ENCODE results near the gene IFIT1. TPM values are rescaled to one million over a fixed set of nuclear protein-coding genes. Genes with fewer than 3 reads are reported as not detected.
A peak's percentile ranks its signal among the peaks of the same experiment; 100 is the strongest.

IFIT1 gene
- total and polyA plus RNA-seq, 2 donors (not counting 3 experiments of a cell fraction or from before 2014, with no cell fraction given) = 0.51 to 0.75 TPM

DNA sequence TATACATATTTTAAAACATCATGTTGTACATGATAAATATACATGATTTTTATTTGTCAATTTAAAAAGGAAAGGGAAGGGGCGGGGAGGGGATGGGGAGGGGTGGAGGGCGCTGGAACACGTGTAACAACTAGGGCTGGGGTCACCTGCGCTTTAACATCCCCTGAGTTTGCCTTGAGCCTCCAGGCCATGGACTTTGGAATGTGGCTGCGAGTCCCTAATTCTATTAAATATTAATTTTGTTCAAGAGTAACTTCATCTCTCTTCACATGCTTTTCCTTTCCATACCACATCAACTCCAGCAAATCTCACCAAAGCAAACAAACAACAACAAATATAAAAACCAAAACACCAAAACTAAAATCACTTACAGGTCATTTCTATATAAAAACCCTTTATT is 32.6 kb downstream of the IFIT1 start:
- CTCF ChIA-PET = interaction anchor here (2.8 to 5.8 kb wide), 2 partner anchors 138 to 140 kb away, joined by 16 to 41 read pairs; no protein-coding TSS in a partner anchor
- Histone ChIP-seq H3K27me3 (ENCODE audit: control insufficient read depth in 2 of 2, insufficient read depth in 2 of 2, low read length in 2 of 2) (no peaks in the 10 kb centered on the region), H4K20me1 (replicated peaks; ENCODE audit: control insufficient read depth, extremely low read depth, insufficient read depth, low read length) (no peaks in the 10 kb centered on the region), H3K79me2 (ENCODE audit: control insufficient read depth, insufficient read depth, low read length) (no peaks in the 10 kb centered on the region), H3K9ac (replicated peaks; ENCODE audit: extremely low read depth, insufficient read depth, low read length) (no peak overlapping the region), H3K9me1 (replicated peaks; ENCODE audit: control insufficient read depth, extremely low read depth, insufficient read depth, low read length) (no peaks in the 10 kb centered on the region), H3K36me3 (ENCODE audit: control insufficient read depth in 2 of 2, extremely low read depth in 1 of 2, insufficient read depth in 2 of 2, low read length in 2 of 2) (no peaks in the 10 kb centered on the region), H3K4me3 (replicated peaks in 1 of 3; ENCODE audit: insufficient read depth in 1 of 3, low read depth in 1 of 3, low read length in 3 of 3) (no peak overlapping the region), H3K27ac (ENCODE audit: insufficient read depth, low read depth, low read length) (no peak overlapping the region), H2AFZ (ENCODE audit: low read depth, low read length) (no peak overlapping the region), H3K9me3 (replicated peaks; ENCODE audit: control insufficient read depth, insufficient read depth, low read length) (no peaks in the 10 kb centered on the region), H3K4me2 (ENCODE audit: insufficient read depth, low read length) (no peak overlapping the region), H3K4me1 (ENCODE audit: control insufficient read depth, extremely low read depth, insufficient read depth, low read length) (no peaks in the 10 kb centered on the region)
- POLR2A ChIA-PET = no interaction called here
- TF ChIP-seq JUN (IDR thresholded peaks at IDR 0.05; ENCODE audit: borderline replicate concordance, insufficient read depth, insufficient read length, low read depth) (no peak), POLR2A (IDR thresholded peaks at IDR 0.05; ENCODE audit: low read depth, low read length) (no peak), EZH2 (IDR thresholded peaks at IDR 0.05; ENCODE audit: borderline replicate concordance, low read depth, low read length, severe bottlenecking) (no peak), MYC (IDR thresholded peaks at IDR 0.05; ENCODE audit: low read depth, low read length) (no peak)
- FAIRE-seq = no peak
- intact Hi-C loops (cut with micrococcal nuclease) (no loop called here), dilution Hi-C loops (cut with MboI; ENCODE audit: extremely low pct_ligation_motif_present, low sequenced_read_pairs) (no loop called here)
- no TSS peak for BruUV-seq (replicated peaks)
- no peak for DNase-seq (ENCODE audit: low read depth, low spot score)

DNA sequence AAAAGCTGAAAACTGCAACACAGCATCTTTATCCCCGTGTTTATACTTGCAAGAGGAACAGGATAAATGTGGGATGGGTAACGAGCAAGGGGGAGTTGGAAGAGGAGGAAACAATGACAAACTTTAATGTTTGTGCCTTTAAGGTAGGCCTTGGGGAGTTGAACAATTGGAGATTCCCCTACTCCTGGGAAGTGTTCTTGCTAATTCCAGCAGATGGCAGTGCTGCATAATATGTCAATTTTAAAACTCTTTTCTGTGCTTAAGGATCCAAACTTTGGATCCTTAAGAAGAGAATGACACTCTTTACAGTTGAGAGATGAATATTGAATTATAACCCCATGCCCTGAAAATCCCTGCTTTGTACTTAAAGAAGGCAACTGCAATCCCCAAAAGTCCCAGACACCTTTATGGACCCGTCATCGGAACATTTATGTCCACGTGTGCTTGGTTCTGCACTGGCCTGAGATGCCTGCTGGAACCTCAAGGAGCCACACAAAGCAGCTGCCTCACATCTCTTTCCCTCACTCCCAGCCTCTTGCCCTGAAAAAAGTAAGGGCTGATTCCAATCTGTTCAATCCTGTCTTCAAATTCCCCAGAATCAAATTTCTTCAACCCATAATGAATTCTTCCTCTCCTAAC is 33.9 kb downstream of the IFIT1 start:
- ChIA-PET POLR2A (no interaction called here), CTCF (interaction anchor here (2.8 to 5.8 kb wide), 2 partner anchors 136 to 139 kb away, joined by 16 to 41 read pairs; no protein-coding TSS in a partner anchor)
- Histone ChIP-seq H3K9ac (replicated peaks; ENCODE audit: extremely low read depth, insufficient read depth, low read length) (no peak overlapping the region), H3K79me2 (ENCODE audit: control insufficient read depth, insufficient read depth, low read length) (no peaks in the 10 kb centered on the region), H3K4me2 (ENCODE audit: insufficient read depth, low read length) (no peak overlapping the region), H3K27ac (ENCODE audit: insufficient read depth, low read depth, low read length) (no peak overlapping the region), H3K9me3 (replicated peaks; ENCODE audit: control insufficient read depth, insufficient read depth, low read length) (no peaks in the 10 kb centered on the region), H3K4me3 (replicated peaks in 1 of 3; ENCODE audit: insufficient read depth in 1 of 3, low read depth in 1 of 3, low read length in 3 of 3) (no peak overlapping the region), H2AFZ (ENCODE audit: low read depth, low read length) (no peak overlapping the region), H3K9me1 (replicated peaks; ENCODE audit: control insufficient read depth, extremely low read depth, insufficient read depth, low read length) (no peaks in the 10 kb centered on the region), H3K27me3 (ENCODE audit: control insufficient read depth in 2 of 2, insufficient read depth in 2 of 2, low read length in 2 of 2) (no peaks in the 10 kb centered on the region), H3K36me3 (ENCODE audit: control insufficient read depth in 2 of 2, extremely low read depth in 1 of 2, insufficient read depth in 2 of 2, low read length in 2 of 2) (no peaks in the 10 kb centered on the region), H4K20me1 (replicated peaks; ENCODE audit: control insufficient read depth, extremely low read depth, insufficient read depth, low read length) (no peaks in the 10 kb centered on the region), H3K4me1 (ENCODE audit: control insufficient read depth, extremely low read depth, insufficient read depth, low read length) (no peaks in the 10 kb centered on the region)
- dilution Hi-C loops (cut with MboI; ENCODE audit: extremely low pct_ligation_motif_present, low sequenced_read_pairs) (no loop called here), intact Hi-C loops (cut with micrococcal nuclease) (loop anchor here (1.0 to 2.0 kb wide), 3 partner anchors 138 to 367 kb away; partner anchors contain the start of gene KIF20B)
- DNase-seq (ENCODE audit: low read depth, low spot score) = peak; percentile 56
- no peak for TF ChIP-seq FOS (IDR thresholded peaks at IDR 0.05; ENCODE audit: borderline replicate concordance, insufficient read depth, low read length)
- TF ChIP-seq, protein P1, sequence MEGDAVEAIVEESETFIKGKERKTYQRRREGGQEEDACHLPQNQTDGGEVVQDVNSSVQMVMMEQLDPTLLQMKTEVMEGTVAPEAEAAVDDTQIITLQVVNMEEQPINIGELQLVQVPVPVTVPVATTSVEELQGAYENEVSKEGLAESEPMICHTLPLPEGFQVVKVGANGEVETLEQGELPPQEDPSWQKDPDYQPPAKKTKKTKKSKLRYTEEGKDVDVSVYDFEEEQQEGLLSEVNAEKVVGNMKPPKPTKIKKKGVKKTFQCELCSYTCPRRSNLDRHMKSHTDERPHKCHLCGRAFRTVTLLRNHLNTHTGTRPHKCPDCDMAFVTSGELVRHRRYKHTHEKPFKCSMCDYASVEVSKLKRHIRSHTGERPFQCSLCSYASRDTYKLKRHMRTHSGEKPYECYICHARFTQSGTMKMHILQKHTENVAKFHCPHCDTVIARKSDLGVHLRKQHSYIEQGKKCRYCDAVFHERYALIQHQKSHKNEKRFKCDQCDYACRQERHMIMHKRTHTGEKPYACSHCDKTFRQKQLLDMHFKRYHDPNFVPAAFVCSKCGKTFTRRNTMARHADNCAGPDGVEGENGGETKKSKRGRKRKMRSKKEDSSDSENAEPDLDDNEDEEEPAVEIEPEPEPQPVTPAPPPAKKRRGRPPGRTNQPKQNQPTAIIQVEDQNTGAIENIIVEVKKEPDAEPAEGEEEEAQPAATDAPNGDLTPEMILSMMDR (IDR thresholded peaks at IDR 0.05; ENCODE audit: extremely low read depth in 1 of 2, insufficient read depth in 1 of 2, low read depth in 1 of 2, low read length in 2 of 2) = peak; percentile 58
- BruUV-seq (replicated peaks) = no TSS peak
- peak; percentile 80 for FAIRE-seq

Data from endothelial cell of umbilical vein (primary cell).